Measurements from ENCODE around the gene CREB5.

Gene CREB5

DNA sequence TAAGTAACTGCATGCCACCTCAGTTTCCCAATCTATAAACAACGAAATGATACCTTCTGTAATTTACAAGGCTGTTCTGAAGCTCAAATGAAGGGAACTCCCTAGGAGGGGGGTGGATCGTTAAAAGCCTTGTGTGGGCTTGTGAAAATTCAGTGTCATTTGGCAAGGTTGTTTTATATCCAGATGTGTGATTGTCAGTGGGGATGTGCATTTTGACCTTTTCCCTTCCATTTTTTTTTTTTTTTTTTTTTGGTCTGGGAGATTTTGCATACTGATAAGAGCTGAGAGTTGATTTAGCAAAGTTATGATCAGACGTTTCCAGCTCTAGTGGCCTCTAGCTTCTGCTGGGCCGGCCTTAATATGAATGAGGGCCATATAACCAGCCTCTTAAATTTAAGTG is 22.8 kb downstream of the CREB5 start:
- no peak for DNase-seq (ENCODE audit: low read depth in 2 of 2)

DNA sequence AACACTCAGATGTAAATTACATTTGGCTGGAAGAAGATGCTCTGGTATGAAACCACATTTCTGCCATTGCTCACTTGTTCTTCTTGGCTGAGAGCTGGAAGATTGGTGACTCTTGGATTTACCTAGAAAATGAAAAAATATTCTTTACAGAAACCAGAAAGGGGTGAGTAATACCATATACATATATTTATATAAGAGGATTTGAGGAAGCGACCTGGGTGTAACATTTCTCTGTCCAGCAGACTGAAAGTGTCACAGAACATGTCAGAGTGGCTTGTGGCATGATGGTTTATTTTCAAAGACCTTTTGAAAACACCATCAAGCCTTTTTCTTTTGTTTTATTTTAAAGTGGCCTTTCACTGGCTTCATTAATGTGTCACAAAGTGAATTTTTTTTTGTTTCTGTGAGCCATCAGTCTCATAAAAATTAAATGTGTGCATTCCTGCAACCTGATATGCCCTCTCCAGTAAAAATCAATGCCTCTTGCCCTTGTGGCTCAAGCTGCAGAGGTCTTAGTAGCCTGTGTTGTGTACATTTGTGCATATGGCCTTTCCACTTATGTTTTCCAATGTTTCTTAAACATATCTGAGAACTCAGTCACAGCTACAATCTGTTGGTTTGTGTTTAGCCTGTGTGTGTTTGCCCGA is 23.5 kb downstream of the CREB5 start:
- DNase-seq (ENCODE audit: low read depth in 2 of 2) = no peak

DNA sequence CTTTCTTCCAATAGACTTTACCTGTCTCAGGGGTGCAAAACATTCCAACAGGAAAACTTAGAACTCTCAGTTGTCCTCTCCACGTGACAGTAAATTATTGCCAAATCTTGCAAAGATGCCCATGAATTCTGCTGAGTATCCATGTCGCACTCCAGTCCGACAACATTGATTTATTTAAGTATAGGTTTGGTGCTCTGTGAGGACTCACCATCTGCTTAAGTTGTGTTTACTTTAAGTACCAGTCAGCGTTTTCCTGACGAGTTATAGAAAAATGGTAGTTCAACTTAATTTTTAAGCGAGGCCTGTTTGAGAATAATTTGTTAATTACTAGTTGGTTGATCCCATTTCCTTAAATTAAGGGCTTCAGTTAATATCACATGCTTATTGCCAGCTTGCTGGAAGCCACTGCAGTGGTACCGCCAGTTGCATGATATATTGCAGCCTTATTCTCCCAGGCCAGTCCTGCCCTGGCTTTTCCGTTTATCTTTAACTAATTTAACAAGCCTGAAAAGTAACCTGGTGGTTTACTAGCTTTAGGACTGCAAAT is 27.8 kb downstream of the CREB5 start:
- DNase-seq (ENCODE audit: low read depth in 2 of 2) = no peak

DNA sequence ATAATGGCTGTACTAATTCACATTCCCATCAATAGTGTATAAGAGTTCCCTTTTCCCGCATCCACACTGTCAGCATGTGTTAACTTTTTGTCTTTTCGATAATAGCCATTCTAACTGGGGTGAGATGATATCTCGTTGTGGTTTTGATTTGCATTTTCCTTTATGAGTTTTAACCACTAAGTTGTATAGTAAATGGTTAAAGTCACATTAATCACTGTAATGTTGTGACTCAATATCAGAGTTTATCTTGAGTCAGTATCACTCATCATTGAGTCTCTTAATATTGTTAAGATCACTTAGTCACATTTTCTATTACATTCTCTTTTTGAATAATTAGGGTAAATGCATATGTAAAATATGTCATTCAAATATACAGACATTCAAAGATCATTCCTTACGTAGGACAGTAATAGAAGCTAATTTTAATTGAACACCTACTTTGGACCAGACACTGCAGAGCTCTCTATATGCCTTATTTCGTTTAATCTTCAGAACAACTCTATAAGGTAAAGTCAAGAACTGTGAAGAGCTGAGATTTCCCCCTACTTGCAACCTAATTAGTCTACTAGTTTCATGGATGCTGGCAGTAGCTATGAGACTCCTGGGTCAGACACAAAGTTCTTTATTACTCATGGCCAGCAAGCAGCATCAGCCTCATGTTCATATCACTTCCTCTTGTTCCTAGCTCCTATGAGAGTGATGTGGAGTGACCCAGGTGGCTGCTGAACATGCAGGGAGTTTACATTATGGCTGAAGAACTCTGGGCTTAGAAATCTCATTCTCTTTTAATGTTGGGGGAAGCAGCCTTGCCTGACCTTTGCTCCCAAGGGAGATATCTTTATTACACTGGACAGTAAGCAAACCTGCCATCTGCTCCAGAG is 30.5 kb downstream of the CREB5 start:
- DNase-seq (ENCODE audit: low read depth in 2 of 2) = no peak

DNA sequence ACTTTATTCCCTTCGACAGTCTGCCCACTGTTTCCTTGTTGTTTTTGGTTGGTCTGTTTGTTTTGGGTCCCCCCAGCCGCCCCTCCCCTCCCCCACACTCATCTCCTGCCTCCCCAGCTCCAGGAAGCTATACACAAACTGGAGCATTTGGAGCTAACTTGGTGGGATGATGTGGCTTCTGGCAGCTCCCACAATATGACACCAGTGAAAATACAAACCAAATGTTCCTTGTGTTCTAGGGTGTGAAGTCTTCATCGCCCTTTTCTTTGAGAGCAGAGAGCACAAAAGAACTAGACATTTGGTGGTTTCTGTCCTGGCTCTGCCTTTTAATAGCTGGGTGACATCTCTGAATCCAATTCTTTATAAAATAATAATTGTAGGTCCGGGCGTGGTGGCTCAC is 33.8 kb downstream of the CREB5 start:
- no peak for DNase-seq (ENCODE audit: low read depth in 2 of 2)

DNA sequence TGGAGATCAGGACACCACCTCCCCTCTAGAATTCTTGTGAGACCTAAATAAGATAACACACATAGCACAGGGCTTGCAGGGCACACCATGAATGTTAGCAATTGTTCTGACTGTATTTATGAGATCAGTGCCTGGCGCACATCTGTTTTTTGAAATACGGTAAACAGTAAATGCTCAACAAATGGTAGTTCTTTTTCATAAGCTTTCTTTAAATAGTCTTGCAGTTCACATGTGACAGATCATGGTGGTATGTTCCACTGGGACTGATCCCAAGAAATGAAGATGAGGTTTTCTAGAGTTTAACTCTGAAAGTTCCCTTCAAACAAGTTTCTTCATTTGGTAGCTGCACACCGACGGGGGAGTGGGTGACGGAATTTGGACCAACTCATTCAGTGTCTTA is 34.8 kb downstream of the CREB5 start:
- no peak for DNase-seq (ENCODE audit: low read depth in 2 of 2)

DNA sequence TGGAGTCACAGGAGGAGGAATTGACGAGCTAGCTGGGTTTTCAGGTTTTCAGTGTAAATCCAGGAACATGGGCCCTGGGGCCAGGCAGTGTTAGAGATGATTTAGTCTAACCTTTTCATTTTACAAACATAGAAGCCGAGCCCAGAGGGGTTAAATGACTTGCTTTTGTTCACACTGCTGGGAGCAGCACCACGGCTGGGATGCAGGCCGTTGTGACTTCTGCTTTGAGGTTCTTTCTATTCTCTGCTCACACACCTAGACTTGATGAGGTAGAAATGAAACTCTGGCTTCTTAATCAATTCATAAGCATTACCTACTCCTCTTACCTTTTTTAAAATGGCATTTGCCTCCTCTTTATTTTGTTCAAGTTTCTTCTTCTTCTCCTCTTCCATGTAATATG is 36.4 kb downstream of the CREB5 start:
- DNase-seq (ENCODE audit: low read depth in 2 of 2) = no peak

DNA sequence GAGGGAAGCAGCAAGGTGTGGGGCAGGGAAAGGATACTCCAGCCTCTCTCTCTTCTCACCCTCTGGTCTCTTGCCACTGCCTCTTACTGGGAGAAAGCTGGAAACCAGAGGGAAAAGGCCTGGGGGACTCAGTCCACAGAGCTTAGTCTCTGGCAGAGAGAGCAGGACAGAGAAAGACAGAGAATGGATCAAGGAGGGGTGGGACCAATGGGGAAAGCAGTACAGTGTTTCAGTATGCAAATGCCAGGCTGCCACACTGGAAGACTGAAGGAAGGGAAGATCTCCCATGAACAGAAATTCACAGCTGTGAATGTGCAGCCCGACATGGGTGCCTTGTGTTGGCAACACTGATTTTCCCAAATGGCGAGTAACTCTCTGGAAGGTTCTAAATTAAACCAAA is 40.4 kb downstream of the CREB5 start:
- no peak for DNase-seq (ENCODE audit: low read depth in 2 of 2)

DNA sequence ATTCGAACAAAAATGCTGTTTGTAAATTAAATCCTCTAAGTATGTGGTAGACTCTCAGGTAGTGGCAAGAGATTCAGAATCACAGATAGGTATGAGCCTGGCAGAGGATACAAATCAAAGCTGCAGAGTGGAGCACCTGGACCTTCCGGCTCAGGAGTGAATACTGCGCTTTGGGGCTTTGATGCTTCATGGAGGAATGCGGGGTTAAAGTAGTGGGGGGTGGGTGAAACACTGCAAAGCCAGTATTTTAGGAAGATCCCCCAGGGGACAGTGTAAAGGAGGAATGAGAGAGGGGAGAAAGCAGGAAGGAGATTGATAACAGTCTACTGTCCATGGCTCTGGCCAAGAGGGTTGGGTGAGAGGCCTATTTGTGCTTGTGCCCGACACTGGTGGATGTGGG is 43.2 kb downstream of the CREB5 start:
- no peak for DNase-seq (ENCODE audit: low read depth in 2 of 2)

DNA sequence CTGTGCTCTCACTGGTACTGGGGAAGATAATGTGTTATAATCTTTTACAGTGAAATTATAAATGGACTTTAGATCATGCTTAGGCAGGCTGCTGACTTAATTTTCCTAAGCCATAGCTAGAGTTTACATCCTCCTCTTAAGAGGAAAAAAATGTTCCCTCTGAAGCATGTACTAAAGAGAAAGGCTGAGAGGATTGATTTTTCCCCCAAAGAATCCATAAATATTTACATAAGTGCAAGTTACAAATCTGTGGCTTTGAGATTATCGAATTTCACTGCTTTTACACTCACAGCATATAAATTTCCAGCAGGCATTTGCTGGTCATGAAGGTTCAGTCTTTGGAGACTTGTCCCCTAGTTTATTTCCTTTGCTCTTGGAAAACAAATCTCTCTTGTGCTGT is 43.7 kb downstream of the CREB5 start:
- no peak for DNase-seq (ENCODE audit: low read depth in 2 of 2)

DNA sequence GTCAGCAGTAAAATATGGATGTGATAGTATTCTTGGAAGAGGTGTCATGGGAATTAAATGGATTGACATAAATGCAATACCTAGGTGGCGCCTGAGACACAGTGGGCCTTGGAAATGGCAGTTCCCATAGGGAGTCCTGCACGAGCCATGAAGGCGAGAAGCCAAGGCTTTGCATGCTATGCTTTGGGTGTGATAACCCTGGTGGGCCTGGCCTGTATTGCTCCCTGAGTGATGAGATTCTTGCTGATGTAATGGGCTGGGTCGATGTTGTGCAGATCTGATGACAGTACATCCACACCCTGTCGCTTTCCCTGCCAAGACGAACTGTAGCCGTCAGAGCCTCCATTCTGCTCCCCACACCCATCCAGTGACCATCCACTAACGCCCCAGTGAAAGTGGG is 46.4 kb downstream of the CREB5 start:
- DNase-seq (ENCODE audit: low read depth in 2 of 2) = no peak

DNA sequence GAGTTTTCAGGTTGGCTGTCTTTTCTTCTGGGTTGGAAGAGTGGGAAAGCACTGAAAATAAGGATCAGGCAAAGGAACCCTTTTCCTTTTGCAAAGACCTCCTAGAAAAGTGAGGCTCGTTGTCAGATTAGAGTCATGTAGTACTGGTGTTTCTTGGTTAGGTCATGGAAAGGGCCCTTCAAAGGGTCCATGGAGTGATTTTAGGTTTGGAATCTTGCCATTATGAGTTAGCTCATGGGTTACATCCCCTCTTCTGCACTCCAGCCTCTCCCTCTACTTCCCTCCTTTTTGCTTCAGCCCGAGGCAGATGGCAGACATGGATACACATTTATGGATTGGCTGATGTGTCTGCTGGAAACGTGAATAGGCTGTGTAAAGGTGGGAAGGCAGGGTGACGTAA is 47.0 kb downstream of the CREB5 start:
- DNase-seq (ENCODE audit: low read depth in 2 of 2) = no peak

DNA sequence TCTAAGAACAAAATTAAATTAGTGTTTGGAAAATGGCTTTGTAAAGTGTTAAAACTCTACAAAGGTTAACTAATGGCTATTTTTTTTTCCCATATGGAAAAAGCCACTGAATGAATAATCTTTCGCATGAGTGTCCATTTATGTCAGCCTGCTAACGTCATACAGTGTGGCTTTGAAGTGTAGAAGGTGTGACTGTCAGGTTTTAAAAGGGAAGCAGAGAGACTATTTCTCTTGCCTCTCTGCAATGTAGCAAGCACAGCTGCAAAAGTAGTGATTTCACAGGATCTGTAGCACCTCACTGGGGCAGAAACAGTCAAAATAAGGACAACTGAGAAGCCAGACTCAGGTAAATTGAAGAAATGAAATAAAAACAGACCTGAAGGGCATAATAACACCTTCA is 53.4 kb downstream of the CREB5 start:
- DNase-seq (ENCODE audit: low read depth in 2 of 2) = no peak

DNA sequence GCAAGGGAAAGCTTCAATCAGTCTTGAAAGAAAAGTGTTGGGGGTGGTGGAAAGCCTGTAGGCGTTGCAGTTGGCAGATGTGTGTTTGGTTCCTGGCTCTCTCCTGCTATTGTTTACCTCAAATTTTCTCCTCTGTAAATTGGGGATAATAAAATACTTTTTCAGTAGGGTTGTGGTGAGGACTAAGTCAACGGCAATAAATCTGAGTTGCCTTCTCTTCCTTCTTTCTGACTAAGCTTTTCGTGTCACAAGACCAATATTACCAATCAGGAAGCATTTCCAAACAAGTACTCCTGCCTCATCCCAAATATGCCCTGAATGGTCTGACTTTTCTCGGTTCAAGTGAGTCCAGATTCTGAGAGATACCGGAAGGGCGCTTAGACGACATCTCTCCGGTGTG is 54.0 kb downstream of the CREB5 start:
- peak in 1 of 2 experiments; percentile 12 for DNase-seq (ENCODE audit: low read depth in 2 of 2)

DNA sequence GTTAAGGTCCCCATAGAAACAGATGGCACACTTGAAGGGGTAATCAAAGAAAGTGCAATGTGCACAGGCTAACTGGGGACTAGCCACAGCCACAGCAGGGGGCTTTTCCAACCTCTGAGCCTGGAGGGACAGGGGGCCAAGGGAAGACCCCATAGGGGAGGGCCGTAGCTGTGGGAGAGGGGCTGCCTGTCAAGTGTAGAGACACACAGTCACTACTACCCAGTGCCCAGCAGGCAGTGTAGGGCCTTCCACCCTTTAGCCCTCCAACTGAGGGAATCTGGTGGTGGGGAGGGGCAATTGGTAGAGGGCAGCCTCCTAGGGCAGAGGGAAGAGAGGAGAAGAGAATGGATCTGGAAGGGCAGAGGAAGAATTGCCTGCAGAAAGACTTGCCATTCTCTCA is 54.6 kb downstream of the CREB5 start:
- no peak for DNase-seq (ENCODE audit: low read depth in 2 of 2)

DNA sequence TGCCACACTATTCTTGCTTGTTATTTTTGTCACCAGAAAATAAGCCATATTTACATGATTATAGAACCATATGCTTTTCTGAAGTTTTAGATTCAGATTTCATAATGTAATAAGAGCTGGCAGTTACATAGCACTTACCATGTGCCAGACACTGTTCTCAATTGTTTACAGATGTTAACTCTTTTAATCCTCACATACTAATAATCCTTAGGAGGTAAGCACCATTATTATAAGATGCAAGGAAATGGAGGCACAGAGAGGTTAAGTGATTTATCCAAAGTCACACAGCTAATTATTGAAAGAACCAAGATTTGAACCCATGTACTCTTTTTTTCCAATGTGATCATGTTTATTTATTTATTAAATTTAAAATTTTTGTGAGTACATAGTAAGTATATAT is 57.2 kb downstream of the CREB5 start:
- DNase-seq (ENCODE audit: low read depth in 2 of 2) = no peak

DNA sequence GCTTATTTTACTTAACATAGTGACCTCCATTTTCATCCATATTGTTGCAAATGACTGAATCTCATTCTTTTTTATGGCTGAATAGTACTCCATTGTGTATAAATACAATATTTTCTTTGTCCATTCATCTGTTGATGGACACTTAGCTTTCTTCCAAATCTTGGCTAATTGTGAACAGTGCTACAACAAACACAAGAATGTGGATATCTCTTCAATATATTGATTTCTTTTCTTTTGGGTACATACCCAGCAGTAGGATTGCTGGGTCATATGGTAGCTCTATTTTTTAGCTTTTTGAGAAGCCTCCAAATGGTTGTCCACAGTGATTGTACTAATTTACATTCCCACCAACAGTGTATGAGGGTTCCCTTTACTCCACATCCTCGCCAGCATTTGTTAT is 58.0 kb downstream of the CREB5 start:
- no peak for DNase-seq (ENCODE audit: low read depth in 2 of 2)

DNA sequence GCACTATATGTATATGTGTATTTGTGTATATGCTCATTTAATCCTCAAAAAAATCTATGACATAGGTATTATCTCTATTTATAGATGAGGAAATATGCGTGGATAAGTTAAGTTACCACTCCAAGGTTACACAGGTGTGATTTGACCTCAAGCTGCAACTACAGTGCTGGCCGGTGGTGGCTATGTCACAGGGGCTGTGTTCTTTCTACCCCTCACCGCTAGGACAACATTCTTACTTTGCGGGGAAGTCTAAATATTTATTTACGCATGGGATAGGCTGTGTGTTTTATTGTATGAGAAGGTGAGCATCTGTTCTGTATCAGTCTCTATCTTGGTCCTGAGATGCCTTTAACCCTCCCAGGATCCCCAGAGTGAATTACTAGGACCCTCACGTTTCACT is 60.0 kb downstream of the CREB5 start:
- DNase-seq (ENCODE audit: low read depth in 2 of 2) = no peak

DNA sequence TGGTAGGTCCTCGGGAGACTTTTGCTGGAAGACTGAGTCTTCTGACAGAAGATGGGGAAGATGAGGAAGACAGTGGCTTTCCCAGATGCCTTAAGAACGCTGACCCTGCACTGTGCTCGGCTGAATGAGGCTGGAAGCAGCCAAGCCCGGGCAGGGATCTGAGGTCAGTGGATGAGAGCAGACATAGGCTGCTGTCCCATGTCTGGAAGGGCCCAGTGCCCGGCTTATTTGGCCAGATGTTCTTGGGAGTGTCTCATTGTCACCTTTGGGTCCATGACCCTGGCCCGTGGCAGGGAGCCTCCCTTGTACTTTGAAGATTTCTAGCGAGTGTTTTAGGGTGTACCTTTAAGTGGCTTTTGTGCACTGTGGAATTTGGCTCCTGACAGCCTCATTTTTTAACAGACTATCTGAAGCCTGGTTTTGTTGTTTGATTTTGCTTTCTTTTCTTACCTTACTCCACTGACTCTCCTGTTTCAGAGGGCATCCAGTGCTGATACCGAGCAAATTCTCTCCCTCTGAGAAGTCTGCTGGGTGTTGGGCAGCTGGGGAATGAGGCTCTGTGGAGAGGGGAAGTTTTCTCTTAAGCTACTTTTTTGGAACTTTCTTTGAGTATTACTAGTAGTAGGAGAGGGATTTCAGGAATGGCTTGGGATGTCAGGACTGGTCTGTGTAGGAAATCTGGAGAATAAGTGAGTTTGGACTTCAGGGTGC is 61.4 kb downstream of the CREB5 start:
- no peak for DNase-seq (ENCODE audit: low read depth in 2 of 2)

DNA sequence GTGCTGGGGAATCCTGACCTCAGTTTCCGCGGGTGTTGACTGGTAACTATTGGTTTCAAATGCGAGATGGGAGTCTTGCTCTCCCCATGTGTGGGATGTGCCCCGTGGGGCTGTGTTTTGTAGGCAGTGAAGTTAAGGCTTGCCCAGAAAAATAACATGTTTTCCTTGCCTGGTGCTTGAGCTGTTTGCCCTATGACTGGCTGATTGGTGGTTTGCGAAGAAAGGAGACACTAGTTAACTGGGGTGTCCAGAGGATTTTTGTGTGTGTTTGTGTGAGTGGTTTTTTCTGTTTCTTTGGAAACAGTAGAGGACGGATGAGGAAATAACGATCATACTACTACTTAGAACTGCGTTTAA is 61.9 kb downstream of the CREB5 start:
- DNase-seq (ENCODE audit: low read depth in 2 of 2) = no peak

DNA sequence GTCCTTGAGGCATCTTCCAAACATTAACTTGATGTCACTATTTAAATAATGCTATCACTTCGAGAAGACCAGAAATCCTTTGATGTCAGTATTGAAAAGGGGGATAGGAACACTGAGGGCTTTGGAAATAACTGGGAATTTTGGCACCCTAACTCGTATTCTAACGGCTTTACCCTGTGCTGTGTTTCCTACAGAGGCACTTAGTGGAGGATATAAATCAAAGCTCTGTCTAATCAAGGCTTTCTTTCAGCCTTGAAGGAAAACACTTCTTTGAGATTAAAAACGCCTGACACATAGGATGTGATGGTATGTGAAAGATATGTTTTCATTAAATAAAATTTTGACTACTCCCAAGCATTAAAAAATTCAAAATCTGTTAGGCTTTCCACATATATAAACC is 62.3 kb downstream of the CREB5 start:
- no peak for DNase-seq (ENCODE audit: low read depth in 2 of 2)

DNA sequence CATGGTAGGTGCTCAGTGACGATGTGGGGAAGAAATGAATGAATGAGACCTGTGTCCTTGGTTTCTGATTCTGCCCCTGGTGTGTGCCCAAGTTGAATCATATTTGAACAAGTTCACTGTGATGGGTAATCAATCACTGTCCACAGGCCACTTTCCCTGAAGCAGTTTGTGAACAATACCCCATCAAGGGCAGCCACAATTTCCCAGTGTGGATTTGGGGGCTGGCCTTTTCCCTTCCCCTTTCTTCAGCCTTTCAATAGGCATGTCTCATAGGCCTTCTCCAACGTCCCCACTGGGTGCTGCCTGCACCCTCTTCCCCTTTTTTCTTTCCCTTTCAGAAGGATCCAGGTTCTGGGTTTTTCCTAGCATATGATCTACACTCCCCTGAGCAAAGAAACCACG is 64.7 kb downstream of the CREB5 start:
- DNase-seq (ENCODE audit: low read depth in 2 of 2) = no peak

DNA sequence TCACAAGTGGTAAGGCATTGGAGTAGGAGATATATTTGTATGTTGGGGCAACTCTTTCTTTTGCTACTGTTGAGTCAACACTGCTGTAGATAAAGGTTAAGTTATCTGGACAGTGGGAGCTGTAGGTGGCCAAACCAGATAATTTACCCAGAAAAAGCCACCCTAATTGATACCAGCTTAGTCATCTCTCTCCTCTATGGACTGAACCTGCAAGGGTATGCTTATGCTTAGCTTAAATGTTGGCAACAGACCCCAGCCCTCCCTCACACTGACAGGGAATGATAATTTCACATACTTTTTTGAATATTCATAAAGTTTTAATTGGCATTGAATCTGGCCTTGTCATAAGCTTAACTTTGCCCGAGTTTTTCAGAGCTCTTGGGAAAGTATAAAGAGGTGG is 66.3 kb downstream of the CREB5 start:
- DNase-seq (ENCODE audit: low read depth in 2 of 2) = no peak

All from fibroblast of skin of left quadriceps (primary cell).